Transverse colon (tissue), 4 donors: Measurements from ENCODE around the gene LPO. TPM values are rescaled to one million over a fixed set of nuclear protein-coding genes. Genes with fewer than 3 reads are reported as not detected.

Experiments used
- DNase-seq: peaks from one replicate; pipeline ENCODE4 v3.0.0-alpha.2; 2019
- H3K27ac ChIP-seq, 4 donors: fragments of 200-600 bp; sonication (generic); 2 replicates each; pipeline ENCODE4 v1.5.1; 2016 to 2018; ENCODE audit warnings: inconsistent platforms in 4 of 4
- H3K27me3 ChIP-seq: fragments of 200-600 bp; sonication (generic); 2 replicates; pipeline ENCODE4 v1.5.1; 2017; ENCODE audit warnings: inconsistent platforms
- H3K36me3 ChIP-seq, 4 donors: fragments of 200-600 bp; sonication (generic); 2 replicates each; pipeline ENCODE4 v1.5.1; 2017 to 2019; ENCODE audit warnings: inconsistent platforms in 4 of 4
- H3K4me1 ChIP-seq, 4 donors: fragments of 200-600 bp; sonication (generic); 2 replicates each; pipeline ENCODE4 v1.5.1; 2017 to 2020; ENCODE audit warnings: inconsistent platforms in 4 of 4
- H3K4me3 ChIP-seq, 4 donors: fragments of 200-600 bp; sonication (generic); 1 replicate in 1 of 4; 2 replicates in 3 of 4; pipeline versions ENCODE4 v1.5.1 to v1.6.1; 2017 to 2019; ENCODE audit warnings: inconsistent platforms in 4 of 4
- H3K9me3 ChIP-seq, 2 donors: fragments of 200-600 bp; sonication (generic); 2 replicates each; pipeline ENCODE4 v1.5.1; 2017 to 2019; ENCODE audit warnings: inconsistent platforms in 2 of 2
- CTCF ChIP-seq, 5 experiments: fragments of 200-600 bp in 3 of 5; fragments of 450-650 bp in 2 of 5; sonication (generic) in 3 of 5; IDR thresholded peaks; 1 replicate in 2 of 5; 2 replicates in 3 of 5; pipeline ENCODE4 v1.5.1; 2016 to 2017; ENCODE audit warnings: antibody characterized with exemption in 5 of 5, inconsistent platforms in 3 of 5, mild to moderate bottlenecking in 2 of 5, moderate library complexity in 1 of 5
- EP300 ChIP-seq: sonication (generic); formaldehyde crosslinking; IDR thresholded peaks from one replicate; pipeline ENCODE4 v1.6.1; 2017; ENCODE audit warnings: antibody characterized with exemption, low read depth
- POLR2A ChIP-seq: fragments of 450-650 bp; IDR thresholded peaks from one replicate; pipeline ENCODE4 v1.6.1; 2016; ENCODE audit warnings: antibody characterized with exemption, mild to moderate bottlenecking, moderate library complexity
- POLR2AphosphoS5 ChIP-seq, 3 donors: sonication (generic); formaldehyde crosslinking; IDR thresholded peaks; one replicate each; pipeline ENCODE4 v1.6.1; 2016; ENCODE audit warnings: antibody characterized with exemption in 3 of 3
- WGBS, 2 donors: methylation state at CpG; one replicate each; pipeline ENCODE4 v1.1.5; 2018; ENCODE audit warnings: low coverage in 1 of 2; 5-methylcytosine and 5-hydroxymethylcytosine counted together
- in situ Hi-C, 4 donors: fragments of 200-750 bp; cut with MboI; loops; one replicate each; pipeline versions ENCODE4 v1.15.0 to v1.15.1; 2017; ENCODE audit warnings: low sequenced_read_pairs in 3 of 4, low pct_ligation_motif_present in 1 of 4, low pct_unique_long_range_greater_than_20kb in 1 of 4
- intact Hi-C: fragments of 100-400 bp; cut with DNase I; formaldehyde crosslinking; loops from one replicate; pipeline ENCODE4 v1.15.1; 2023; ENCODE audit warnings: low total_unique reads
- total RNA-seq, 4 donors: library from RNA; depleted of rRNA; stranded (reverse); fragments of >200 nt; gene quantifications; one replicate each; pipeline ENCODE4 v1.1.0, GENCODE V29; 2016

Gene LPO
- total RNA-seq, 4 donors from 2014 or later: not detected

GRCh38 chr17:58219789-58220183, 18.6 kb upstream of the LPO start:
- TF ChIP-seq POLR2A: no peak
- no peak for TF ChIP-seq CTCF (IDR thresholded peaks at IDR 0.05)
- no peak for TF ChIP-seq EP300
- TF ChIP-seq POLR2AphosphoS5 (IDR thresholded peaks at IDR 0.05): no peak
- H3K36me3 ChIP-seq: no peaks in the 10 kb centered on the region
- intact Hi-C loops (no loop called here), in situ Hi-C loops (no loop called here)
- H3K4me3 ChIP-seq: peak overlapping the region; percentile 29 to 92 (median 72)
- peaks cover 0 to 11% (median 9%) of the 10 kb centered on the region in 4 donors for H3K4me1 ChIP-seq
- no peak for DNase-seq
- no peaks in the 10 kb centered on the region for H3K27me3 ChIP-seq
- peak overlapping the region; percentile 68 to 87 (median 86) for H3K27ac ChIP-seq
- 53 to 67% methylated on average over 3 to 7 of the region's 7 CpGs for WGBS, 2 donors
- H3K9me3 ChIP-seq: no peaks in the 10 kb centered on the region

GRCh38 chr17:58224315-58224714, 14.1 kb upstream of the LPO start:
- DNase-seq: no peak
- WGBS, 2 donors: 14 to 37% methylated on average over 1 of the region's 1 CpG
- in situ Hi-C loops: no loop called here
- Histone ChIP-seq H3K4me3 (no peak overlapping the region), H3K4me1 (peaks cover 0 to 7% (median 6%) of the 10 kb centered on the region in 4 donors), H3K27me3 (peaks cover 6% of the 10 kb centered on the region), H3K9me3 (no peaks in the 10 kb centered on the region), H3K36me3 (no peaks in the 10 kb centered on the region), H3K27ac (no peak overlapping the region)
- intact Hi-C loops: no loop called here
- TF ChIP-seq POLR2AphosphoS5 (IDR thresholded peaks at IDR 0.05): no peak
- TF ChIP-seq EP300: no peak
- TF ChIP-seq POLR2A: no peak
- TF ChIP-seq CTCF (IDR thresholded peaks at IDR 0.05): no peak

GRCh38 chr17:58227733-58228132, 10.7 kb upstream of the LPO start:
- Histone ChIP-seq H3K36me3 (no peaks in the 10 kb centered on the region), H3K9me3 (no peaks in the 10 kb centered on the region), H3K27me3 (peaks cover 15% of the 10 kb centered on the region), H3K4me3 (no peak overlapping the region), H3K4me1 (no peaks in the 10 kb centered on the region), H3K27ac (no peak overlapping the region)
- DNase-seq: no peak
- TF ChIP-seq POLR2A: no peak
- TF ChIP-seq POLR2AphosphoS5 (IDR thresholded peaks at IDR 0.05): no peak
- no peak for TF ChIP-seq CTCF (IDR thresholded peaks at IDR 0.05)
- no peak for TF ChIP-seq EP300
- 89% methylated on average over 3 of the region's 3 CpGs; no CpG with 5 or more reads in 1 of the 2 donors for WGBS, 2 donors
- intact Hi-C loops (no loop called here), in situ Hi-C loops (loop anchor here in 1 of 4 donors (25.0 kb wide), 1 partner anchor 90 kb away; the partner anchor contains the start of gene OR4D1)

- TF ChIP-seq POLR2A (no peak), POLR2AphosphoS5 (IDR thresholded peaks at IDR 0.05) (no peak), EP300 (no peak), CTCF (IDR thresholded peaks at IDR 0.05) (no peak)
- Histone ChIP-seq H3K4me3 (no peak overlapping the region), H3K27me3 (peaks cover 15% of the 10 kb centered on the region), H3K4me1 (no peaks in the 10 kb centered on the region), H3K36me3 (no peaks in the 10 kb centered on the region), H3K27ac (no peak overlapping the region), H3K9me3 (no peaks in the 10 kb centered on the region)
- WGBS, 2 donors: 37 to 60% methylated on average over 1 to 3 of the region's 3 CpGs
- in situ Hi-C loops (loop anchor here in 1 of 4 donors (25.0 kb wide), 1 partner anchor 91 kb away; the partner anchor contains the start of gene OR4D1), intact Hi-C loops (no loop called here)
- no peak for DNase-seq
Observed at GRCh38 chr17:58228679-58229078, 9.7 kb upstream of the LPO start.
